ENCODE data around the gene PPM1J.

GRCh38 chr1:112759228-112759627 lies 44.1 kb upstream of the PPM1J start:
- TF ChIP-seq BCLAF1 (IDR thresholded peaks at IDR 0.05), result no peak
- TF ChIP-seq ZNF775 (CRISPR knock-in tag; IDR thresholded peaks at IDR 0.05; ENCODE audit: borderline replicate concordance), result no peak
- no peak for TF ChIP-seq KAT2B (IDR thresholded peaks at IDR 0.05; ENCODE audit: borderline replicate concordance, low read depth, low read length)
- TF ChIP-seq ZNF589 (CRISPR knock-in tag; conservative IDR thresholded peaks at IDR 0.05), result no peak
- TF ChIP-seq SAFB2 (CRISPR knock-in tag; IDR thresholded peaks at IDR 0.05; ENCODE audit: borderline replicate concordance, low read depth), result no peak
- no peak for TF ChIP-seq YEATS4 (CRISPR knock-in tag; IDR thresholded peaks at IDR 0.05; ENCODE audit: borderline replicate concordance)
- TF ChIP-seq SNRNP70 (IDR thresholded peaks at IDR 0.05; ENCODE audit: low read depth, low read length), result no peak
- no peak for TF ChIP-seq UBTF (CRISPR knock-in tag; IDR thresholded peaks at IDR 0.05)
- TF ChIP-seq MAFK (conservative IDR thresholded peaks at IDR 0.05 in 1 of 2, IDR thresholded peaks at IDR 0.05 in 1 of 2; ENCODE audit: low read length in 2 of 2), result no peak

Data from HepG2 (cell line).